Sigmoid colon (tissue), 4 donors: ENCODE results near the gene MND1.

Source experiments
- POLR2A ChIP-seq, 2 donors: fragments of 450-650 bp; IDR thresholded peaks; one replicate each; pipeline ENCODE4 v1.6.1; 2016; ENCODE audit warnings: antibody characterized with exemption in 2 of 2, mild to moderate bottlenecking in 2 of 2, moderate library complexity in 2 of 2
- POLR2AphosphoS5 ChIP-seq, 4 donors: sonication (generic); formaldehyde crosslinking; IDR thresholded peaks; one replicate each; pipeline ENCODE4 v1.6.1; 2017; ENCODE audit warnings: antibody characterized with exemption in 4 of 4
- TF ChIP-seq, protein P1 (sequence below), 4 experiments: fragments of 450-650 bp in 3 of 4; fragments of 200-600 bp in 1 of 4; IDR thresholded peaks; one replicate each; pipeline ENCODE4 v1.5.1; 2016 to 2019; ENCODE audit warnings: antibody characterized with exemption in 4 of 4, mild to moderate bottlenecking in 3 of 4, moderate library complexity in 2 of 4

DNA sequence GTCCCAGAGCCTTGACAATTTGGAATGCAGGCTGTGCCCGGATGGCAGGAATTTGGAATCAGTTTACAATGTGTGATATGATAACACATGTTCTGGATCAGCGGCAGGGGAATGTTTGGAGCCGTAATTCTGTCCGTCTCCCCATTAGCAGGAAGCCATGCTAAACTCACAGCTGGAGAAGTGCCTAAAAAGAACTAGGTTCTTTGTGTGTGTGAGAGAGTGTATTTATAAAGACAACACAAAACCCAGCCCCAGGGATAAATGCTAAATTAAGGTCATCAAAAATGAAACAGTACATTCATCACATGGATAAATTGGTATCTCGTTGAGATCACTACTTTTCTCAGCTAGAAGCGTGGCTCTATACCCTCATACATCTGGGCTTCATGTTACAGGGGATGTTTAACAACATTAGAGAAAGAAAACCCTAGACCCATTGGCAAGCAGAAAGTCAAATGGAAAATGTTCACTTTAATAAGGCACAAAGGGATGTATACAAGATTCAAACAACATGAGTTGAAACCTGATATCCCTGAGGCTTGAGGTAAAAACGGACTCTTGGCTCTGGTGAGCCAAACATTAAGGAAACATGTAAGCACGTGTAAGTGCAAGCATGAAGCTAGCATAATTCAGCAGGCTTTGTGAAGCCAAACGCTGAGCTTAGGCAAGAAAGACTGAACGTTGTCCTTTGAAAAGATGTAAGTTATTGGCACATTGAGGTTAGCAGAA lies 103.7 kb downstream of the MND1 start:
- TF ChIP-seq POLR2AphosphoS5 (IDR thresholded peaks at IDR 0.05): no peak
- TF ChIP-seq POLR2A (IDR thresholded peaks at IDR 0.05): no peak
- TF ChIP-seq, protein P1, sequence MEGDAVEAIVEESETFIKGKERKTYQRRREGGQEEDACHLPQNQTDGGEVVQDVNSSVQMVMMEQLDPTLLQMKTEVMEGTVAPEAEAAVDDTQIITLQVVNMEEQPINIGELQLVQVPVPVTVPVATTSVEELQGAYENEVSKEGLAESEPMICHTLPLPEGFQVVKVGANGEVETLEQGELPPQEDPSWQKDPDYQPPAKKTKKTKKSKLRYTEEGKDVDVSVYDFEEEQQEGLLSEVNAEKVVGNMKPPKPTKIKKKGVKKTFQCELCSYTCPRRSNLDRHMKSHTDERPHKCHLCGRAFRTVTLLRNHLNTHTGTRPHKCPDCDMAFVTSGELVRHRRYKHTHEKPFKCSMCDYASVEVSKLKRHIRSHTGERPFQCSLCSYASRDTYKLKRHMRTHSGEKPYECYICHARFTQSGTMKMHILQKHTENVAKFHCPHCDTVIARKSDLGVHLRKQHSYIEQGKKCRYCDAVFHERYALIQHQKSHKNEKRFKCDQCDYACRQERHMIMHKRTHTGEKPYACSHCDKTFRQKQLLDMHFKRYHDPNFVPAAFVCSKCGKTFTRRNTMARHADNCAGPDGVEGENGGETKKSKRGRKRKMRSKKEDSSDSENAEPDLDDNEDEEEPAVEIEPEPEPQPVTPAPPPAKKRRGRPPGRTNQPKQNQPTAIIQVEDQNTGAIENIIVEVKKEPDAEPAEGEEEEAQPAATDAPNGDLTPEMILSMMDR (IDR thresholded peaks at IDR 0.05): no peak
